OCI-LY3 (cell line): ENCODE measurements around the gene AOX1.

Experiments used
- H2AFZ ChIP-seq: fragments of 200-600, 300-600 bp; shearing (Covaris generic); 2 replicates; pipeline ENCODE4 v1.6.0; 2014; ENCODE audit warnings: antibody characterized with exemption, low read depth, low read length
- H3K27ac ChIP-seq: fragments of 200-600, 300-600 bp; sonication (generic); 2 replicates; pipeline ENCODE4 v1.5.1; 2014; ENCODE audit warnings: mild to moderate bottlenecking, low read length, moderate library complexity, mixed read lengths
- H3K27me3 ChIP-seq: fragments of 200-600, 300-600 bp; sonication (generic); 2 replicates; pipeline ENCODE4 v1.6.1; 2014; ENCODE audit warnings: low read depth, low read length, mixed read lengths
- H3K36me3 ChIP-seq: fragments of 200-600, 300-600 bp; sonication (generic); replicated peaks from 2 replicates; pipeline ENCODE3; 2014; ENCODE audit warnings: low read depth, low read length, mixed read lengths
- H3K4me1 ChIP-seq: fragments of 300-600, 200-600 bp; sonication (generic); 2 replicates; pipeline ENCODE4 v1.6.1; 2014; ENCODE audit warnings: low read length, mixed read lengths
- H3K4me2 ChIP-seq: fragments of 200-600, 300-600 bp; sonication (generic); 2 replicates; pipeline ENCODE4 v1.6.1; 2014; ENCODE audit warnings: low read length, mixed read lengths
- H3K4me3 ChIP-seq: fragments of 300-600, 200-600 bp; sonication (generic); 2 replicates; pipeline ENCODE4 v1.5.1; 2014; ENCODE audit warnings: antibody characterized with exemption, mild to moderate bottlenecking, low read length, moderate library complexity
- H3K79me2 ChIP-seq: fragments of 300-600, 200-600 bp; shearing (Covaris generic); 2 replicates; pipeline ENCODE4 v1.6.1; 2014; ENCODE audit warnings: mild to moderate bottlenecking, low read length, mixed read lengths
- H3K9ac ChIP-seq: fragments of 300-600, 200-600 bp; shearing (Covaris generic); 2 replicates; pipeline ENCODE4 v1.6.0; 2014; ENCODE audit warnings: mild to moderate bottlenecking, low read length, moderate library complexity
- H3K9me3 ChIP-seq: fragments of 200-600, 300-600 bp; shearing (Covaris generic); 2 replicates; pipeline ENCODE4 v1.6.1; 2014; ENCODE audit warnings: low read length, mixed read lengths; ENCODE audit not compliant: insufficient read depth
- H4K20me1 ChIP-seq: fragments of 200-600, 300-600 bp; sonication (generic); 2 replicates; pipeline ENCODE4 v1.6.1; 2016; ENCODE audit warnings: low read length, mixed read lengths; ENCODE audit not compliant: insufficient read depth
- CTCF ChIP-seq: fragments of 200-600, 300-600 bp; sonication (generic); IDR thresholded peaks from 2 replicates; pipeline ENCODE4 v1.5.1; 2014; ENCODE audit warnings: antibody characterized with exemption, low read length, low read depth
- EZH2phosphoT487 ChIP-seq: fragments of 200-600 bp; shearing (Covaris generic); IDR thresholded peaks from 2 replicates; pipeline ENCODE4 v1.6.1; 2018; ENCODE audit warnings: antibody characterized with exemption, mixed run types, low read depth

Gene AOX1

GRCh38 chr2:200652158-200652557 lies 66.3 kb downstream of the AOX1 start:
- Histone ChIP-seq H3K4me3 (no peak overlapping the region), H3K9me3 (no peaks in the 10 kb centered on the region), H3K9ac (no peak overlapping the region), H3K4me2 (no peak overlapping the region), H4K20me1 (no peaks in the 10 kb centered on the region), H3K27ac (no peak overlapping the region), H3K36me3 (no peaks in the 10 kb centered on the region), H3K4me1 (no peaks in the 10 kb centered on the region), H2AFZ (no peak overlapping the region), H3K79me2 (no peaks in the 10 kb centered on the region), H3K27me3 (no peaks in the 10 kb centered on the region)
- no peak for TF ChIP-seq CTCF
- no peak for TF ChIP-seq EZH2phosphoT487

GRCh38 chr2:200653021-200653420 lies 67.2 kb downstream of the AOX1 start:
- Histone ChIP-seq H3K4me3 (no peak overlapping the region), H3K9ac (no peak overlapping the region), H3K27ac (no peak overlapping the region), H2AFZ (no peak overlapping the region), H4K20me1 (no peaks in the 10 kb centered on the region), H3K36me3 (no peaks in the 10 kb centered on the region), H3K4me2 (no peak overlapping the region), H3K79me2 (no peaks in the 10 kb centered on the region), H3K4me1 (no peaks in the 10 kb centered on the region), H3K9me3 (no peaks in the 10 kb centered on the region), H3K27me3 (no peaks in the 10 kb centered on the region)
- no peak for TF ChIP-seq EZH2phosphoT487
- no peak for TF ChIP-seq CTCF

- Histone ChIP-seq H3K27me3 (no peaks in the 10 kb centered on the region), H3K4me2 (no peak overlapping the region), H3K36me3 (no peaks in the 10 kb centered on the region), H2AFZ (no peak overlapping the region), H3K4me3 (no peak overlapping the region), H3K9me3 (no peaks in the 10 kb centered on the region), H3K79me2 (no peaks in the 10 kb centered on the region), H4K20me1 (no peaks in the 10 kb centered on the region), H3K27ac (no peak overlapping the region), H3K4me1 (no peaks in the 10 kb centered on the region), H3K9ac (no peak overlapping the region)
- TF ChIP-seq EZH2phosphoT487 = no peak
- TF ChIP-seq CTCF = no peak
Observed at GRCh38 chr2:200654823-200655222, 69.0 kb downstream of the AOX1 start.

- H4K20me1 ChIP-seq = no peaks in the 10 kb centered on the region
- TF ChIP-seq CTCF = no peak
- TF ChIP-seq EZH2phosphoT487 = no peak
Observed at GRCh38 chr2:200655918-200656580, 70.2 kb downstream of the AOX1 start.

More at GRCh38 chr2:200655918-200656580, 70.2 kb downstream of the AOX1 start:
- no peaks in the 10 kb centered on the region for H3K79me2 ChIP-seq
- no peak overlapping the region for H3K9ac ChIP-seq
- no peak overlapping the region for H3K27ac ChIP-seq
- H3K27me3 ChIP-seq = no peaks in the 10 kb centered on the region
- no peaks in the 10 kb centered on the region for H3K4me1 ChIP-seq
- no peaks in the 10 kb centered on the region for H3K36me3 ChIP-seq
- no peak overlapping the region for H3K4me2 ChIP-seq
- no peak overlapping the region for H2AFZ ChIP-seq
- no peak overlapping the region for H3K4me3 ChIP-seq
- H3K9me3 ChIP-seq = no peaks in the 10 kb centered on the region
